ENCODE results near the gene PEMT.

PEMT gene

DNA sequence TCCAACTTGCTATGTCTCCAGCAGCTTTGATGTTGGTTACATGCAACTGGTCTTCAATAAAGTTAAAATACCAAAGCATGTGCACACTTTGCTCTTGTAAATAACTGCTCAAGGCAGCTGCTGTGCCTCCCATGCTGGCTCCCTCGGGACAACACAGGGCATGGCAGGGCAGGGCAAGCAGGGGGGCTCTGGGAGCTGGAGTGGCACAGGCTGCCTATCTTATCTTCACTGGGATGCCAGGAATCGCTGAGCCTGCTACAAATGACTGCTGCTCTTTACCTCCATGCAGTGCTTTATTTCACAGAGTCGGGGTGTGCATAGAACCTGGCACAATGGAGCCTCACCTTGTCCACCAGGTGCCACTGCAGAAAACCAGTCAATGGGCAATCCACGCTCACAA, 21.8 kb downstream of the PEMT start:
- DNase-seq = no peak

DNA sequence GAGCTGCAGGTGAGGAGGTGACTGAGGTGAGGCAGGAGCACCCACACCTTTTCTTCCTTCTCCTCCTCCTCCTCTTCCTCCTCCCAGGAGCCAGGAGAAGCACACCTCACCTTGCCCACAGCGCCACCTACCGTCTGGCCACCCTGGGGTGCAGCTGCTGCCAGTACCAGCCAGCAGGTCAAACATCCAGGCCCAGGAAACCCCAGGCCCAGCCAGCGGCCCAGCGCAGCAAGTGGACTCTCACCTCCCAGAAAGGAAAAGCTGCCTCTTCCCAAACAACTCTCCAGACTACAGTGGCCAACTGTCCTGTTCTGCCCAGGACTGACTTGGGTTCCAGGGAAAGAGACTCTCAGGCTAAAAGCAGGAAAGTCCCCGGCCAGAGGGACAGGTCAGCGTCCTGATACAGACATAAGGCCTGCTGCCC, 22.7 kb downstream of the PEMT start:
- DNase-seq = peak; percentile 46 to 85 (median 61)

DNA sequence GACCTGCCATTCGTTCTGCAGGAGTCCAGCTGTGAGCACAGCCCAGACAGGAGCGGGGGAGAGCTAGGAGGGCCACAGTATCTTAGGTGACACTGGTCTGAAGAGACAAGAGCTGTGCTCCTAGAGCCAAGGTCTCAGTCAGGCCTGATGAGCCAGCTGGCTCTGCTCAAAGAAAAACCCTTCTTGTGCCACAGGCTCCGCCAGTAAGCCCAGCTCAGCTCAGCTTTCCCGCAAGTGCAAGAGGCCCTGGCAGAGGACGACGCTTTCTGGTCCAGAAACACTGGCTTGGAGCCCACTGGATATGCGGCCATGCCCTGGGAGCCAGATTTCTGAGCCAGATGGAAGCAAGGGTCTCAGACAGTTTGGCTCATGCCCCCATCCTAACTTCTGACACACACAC, 23.9 kb downstream of the PEMT start:
- no peak for DNase-seq

DNA sequence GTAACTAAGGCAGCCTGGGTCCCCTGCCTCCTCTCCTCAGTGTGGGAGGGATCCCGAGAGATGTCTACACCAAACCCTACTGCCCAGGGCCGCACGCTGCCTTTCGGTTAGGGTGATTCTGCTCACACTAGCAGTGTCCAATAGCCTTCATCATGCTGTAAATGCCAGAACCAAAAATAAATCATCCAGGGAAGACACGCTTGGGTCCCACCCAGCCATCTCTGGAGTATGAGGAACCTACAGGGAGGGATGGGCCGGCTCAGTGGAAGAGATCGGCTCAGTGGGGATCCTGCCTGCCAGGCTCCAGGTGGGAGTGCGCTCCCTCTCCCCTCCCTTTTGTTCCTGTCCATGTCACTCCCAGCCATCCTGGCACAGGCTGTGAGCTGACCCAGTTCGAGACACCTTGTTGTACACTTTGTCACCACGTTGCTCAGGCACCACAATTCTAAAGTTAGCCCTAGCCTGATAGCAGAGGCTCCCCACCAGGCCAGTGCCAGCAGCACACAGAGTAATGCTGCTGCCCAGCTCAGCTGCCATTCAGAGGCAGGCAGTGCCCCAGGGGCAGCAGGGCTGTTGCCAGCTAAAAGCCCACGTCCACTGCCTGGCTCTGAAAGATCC, 24.5 kb downstream of the PEMT start:
- DNase-seq = no peak

DNA sequence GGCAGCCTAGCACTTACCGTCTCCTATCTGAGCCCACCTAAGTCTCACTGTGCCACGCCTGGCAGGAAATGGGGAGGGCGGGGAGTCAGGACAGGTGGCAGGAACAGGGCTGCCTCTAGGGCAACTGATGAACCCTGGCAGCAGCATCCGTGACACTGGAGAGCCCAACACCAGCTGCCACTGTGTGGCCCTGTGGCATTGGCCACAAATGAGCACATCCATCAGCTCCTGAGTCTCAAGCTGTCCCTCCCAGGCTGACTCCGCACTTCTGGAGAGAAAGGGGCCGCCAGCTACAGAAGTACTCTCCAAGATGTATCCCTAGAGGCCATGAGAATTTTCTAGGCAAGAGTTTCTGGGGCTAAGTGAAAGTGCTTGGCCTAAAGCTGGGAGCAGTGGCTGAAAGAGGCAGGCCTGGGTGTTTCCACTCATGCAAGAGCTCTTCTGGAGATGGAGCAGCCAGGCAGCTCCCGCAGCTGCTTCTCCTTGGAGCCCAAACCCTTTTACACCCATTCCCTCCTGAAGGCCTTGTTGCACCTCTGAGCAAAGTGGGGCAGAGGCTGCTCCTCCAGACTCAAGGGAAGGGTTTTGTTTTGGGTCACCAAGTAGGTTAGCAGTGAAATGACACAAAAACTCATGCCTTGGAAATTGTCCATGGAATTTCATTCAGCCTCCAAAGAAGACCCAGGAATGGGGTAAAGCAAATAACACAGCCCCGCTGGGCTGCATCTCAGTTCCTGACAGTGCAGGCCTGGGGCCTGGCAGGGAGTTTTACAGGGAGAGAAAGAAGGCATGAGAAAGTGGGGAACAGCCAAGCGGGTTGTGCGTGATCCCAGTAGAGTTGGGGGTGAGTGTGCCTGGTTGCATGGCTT, 25.8 kb downstream of the PEMT start:
- no peak for DNase-seq

DNA sequence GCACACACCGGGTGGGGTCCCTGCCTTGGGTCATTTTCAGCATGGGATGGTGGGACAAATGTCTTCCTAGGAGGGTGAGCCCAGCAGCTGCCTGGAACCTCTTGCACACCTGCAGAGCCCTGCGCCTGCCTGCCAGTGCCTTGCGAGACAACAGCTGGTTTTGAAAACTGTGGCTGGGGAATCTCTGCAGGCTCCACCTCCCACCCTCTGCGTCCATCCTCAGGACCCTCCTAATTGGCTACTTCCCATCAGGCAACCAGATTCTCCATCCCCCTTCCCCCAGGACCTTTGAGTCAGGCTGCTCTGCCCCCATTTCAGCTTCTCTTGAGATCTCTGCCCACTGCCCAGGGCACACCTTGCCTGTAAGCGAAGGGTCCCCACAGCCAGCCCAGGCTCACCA, 26.6 kb downstream of the PEMT start:
- no peak for DNase-seq

DNA sequence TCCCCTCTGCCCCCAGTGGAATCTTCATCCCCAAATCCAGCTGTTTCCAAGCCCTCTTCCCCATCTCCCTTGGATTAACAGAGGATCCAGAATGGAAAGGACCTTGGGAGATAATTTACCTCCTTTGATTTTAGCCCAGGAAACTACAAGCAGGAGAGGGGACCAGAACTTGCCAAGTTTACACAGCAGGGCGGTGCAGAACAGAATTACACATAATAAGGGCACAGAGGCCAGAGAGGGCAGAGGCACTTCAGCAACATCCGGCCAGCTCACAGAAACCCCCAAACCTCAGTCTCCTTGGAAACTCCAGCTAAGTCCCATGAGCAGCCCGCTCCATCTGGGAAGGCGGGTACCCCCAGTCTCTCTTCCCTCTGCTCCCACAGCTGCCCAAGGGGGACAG, 27.2 kb downstream of the PEMT start:
- no peak for DNase-seq

GRCh38 chr17:17563530-17563929, 28.0 kb downstream of the PEMT start:
- no peak for DNase-seq

GRCh38 chr17:17562146-17562511, 29.4 kb downstream of the PEMT start:
- no peak for DNase-seq

DNA sequence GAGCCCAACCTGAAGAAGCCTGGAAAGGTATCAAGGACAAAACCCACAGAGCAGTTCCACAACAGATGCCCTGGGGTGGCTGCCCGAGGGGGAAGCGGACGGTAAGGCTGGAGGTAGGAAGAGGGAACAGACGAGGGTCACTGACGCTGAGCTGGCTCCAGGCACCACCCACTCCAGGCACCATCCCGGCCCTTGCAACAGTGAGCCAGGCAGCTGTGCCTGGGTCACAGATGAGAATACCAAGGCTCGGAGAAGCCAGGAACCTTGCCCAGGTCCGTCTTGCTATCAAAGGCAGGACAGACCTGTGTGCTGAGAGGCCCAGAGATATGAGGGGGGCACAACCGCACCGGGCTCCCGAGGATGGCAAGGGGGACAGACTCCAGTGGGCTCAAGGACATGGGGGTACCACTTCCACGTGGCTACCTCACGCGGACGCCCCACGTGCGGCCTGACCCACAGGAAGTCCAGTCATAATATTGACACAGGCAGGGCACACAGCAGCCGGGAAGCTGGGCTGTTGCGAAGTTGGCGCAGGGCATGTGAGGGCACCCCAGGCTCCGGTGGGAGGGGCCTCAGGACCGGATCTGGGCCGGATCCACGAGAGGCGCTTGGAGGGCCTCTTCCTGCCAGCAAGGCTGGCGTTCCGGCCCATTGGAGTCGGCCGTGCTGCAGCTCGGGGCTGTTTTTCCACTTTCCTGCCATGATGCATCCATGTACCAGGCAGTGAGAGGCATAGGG, 29.9 kb downstream of the PEMT start:
- DNase-seq = peak; percentile 34 to 45 (median 36)

DNA sequence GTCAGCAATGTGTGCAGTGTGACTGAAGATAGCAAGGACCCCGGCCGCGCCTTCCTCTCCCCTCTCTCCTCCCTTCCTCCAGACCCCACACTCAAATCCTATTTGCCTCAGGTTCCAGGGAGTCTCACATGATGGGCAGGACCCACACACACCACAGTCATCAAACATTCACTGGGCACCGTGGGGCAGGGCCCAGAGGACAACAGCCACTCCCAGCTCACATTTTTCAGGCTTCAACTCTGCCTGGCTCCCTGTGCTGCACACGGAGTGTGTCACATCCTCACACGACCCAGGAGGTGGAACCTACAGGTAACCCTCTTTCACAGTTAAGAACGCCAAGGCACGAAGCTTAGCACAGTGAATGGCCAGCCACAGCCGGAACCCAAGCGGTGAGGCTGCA, 30.5 kb downstream of the PEMT start:
- DNase-seq = no peak

DNA sequence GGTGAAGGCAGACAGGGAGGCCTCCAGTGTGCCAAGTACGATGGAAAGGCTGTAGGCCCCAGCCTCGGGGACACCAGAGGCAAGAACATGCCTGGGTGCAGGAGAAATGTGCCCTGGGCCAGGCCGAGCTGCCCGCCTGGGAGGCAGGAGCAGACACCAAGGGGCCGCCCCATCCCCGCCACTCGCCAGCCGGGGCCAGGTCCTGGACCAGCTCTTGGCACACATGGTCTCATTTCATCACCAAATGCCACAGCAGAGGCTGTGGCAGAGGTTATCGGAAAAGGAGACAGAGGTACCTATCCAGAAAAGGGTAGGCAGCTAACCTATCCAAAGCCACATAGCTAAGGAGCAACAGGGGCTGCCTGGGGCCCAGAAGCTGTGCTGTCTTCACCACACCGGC, 31.3 kb downstream of the PEMT start:
- no peak for DNase-seq

DNA sequence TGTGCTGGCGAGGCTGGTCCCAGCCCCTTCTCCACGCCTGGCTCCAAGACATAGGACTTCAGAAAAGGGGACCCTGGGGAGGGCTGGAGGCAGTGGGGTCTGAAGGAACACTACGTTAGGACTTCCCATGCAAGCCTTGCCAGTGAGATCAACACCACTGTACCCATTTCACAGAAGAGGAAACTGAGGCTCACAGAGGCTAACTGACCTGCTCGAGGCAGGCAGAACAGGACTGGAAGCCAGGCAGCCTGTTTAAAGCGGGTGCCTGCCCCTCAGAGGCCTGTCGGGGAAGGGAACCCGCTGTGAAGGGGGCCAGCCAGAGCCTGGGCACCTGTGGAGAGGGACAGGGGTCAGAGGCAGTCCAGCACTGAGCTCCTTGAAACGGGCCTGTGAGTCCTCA, 32.3 kb downstream of the PEMT start:
- no peak for DNase-seq

- DNase-seq = no peak
These were observed 33.1 kb downstream of the PEMT start for GRCh38 chr17:17558431-17558830.

- no peak for DNase-seq
These were observed 33.7 kb downstream of the PEMT start for GRCh38 chr17:17557796-17558195.

GRCh38 chr17:17556671-17557070, 34.8 kb downstream of the PEMT start:
- DNase-seq = no peak

GRCh38 chr17:17555906-17556305, 35.6 kb downstream of the PEMT start:
- no peak for DNase-seq

GRCh38 chr17:17555151-17555550, 36.4 kb downstream of the PEMT start:
- DNase-seq = no peak

- no peak for DNase-seq
These were observed 37.2 kb downstream of the PEMT start for GRCh38 chr17:17554266-17554665.

GRCh38 chr17:17553217-17554195, 38.0 kb downstream of the PEMT start:
- DNase-seq = no peak

DNA sequence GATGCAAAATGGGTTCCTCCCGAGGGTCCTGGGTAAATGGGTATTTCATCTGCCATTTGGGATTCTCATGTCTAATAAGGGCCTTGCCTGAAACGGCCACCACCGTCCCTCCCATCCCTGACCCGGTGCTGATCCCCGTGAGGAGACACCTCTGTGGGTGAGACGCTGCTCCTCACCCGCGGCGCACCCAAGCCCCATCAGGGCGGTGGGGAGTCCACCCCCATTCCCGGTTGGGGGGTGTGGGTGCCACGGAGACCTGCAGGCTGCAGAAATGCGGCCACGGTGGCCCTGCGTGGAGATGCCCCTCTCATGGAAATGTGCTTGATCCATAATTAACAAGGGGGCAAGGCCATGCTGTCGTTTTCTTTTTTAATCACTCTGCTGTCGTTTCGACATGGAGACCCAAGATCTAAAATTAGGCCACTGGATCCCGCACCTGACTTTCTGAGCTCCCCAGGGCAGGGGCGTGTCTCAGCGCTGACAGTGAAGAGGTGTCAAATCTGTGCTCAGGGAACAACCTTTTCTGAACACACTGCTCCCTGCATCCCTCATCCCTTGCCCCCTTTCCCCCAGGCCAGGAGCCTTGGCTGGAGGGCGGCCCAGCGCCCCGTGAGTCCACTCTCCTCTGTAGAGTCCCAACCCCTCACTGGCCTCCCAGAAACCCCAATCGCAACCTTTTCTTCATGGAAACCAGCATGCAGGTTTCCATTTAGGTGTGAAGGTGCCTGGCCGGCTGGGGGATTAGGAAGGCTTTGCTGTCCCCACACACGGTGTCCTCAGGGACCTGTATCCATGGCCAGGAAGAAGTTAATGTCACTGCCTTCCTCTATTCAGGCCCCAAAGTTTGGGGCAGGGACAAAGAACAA, 38.9 kb downstream of the PEMT start:
- DNase-seq = no peak

GRCh38 chr17:17551361-17551760, 40.1 kb downstream of the PEMT start:
- no peak for DNase-seq
